ENCODE results near the gene FNDC3A.
"Not testable (repeated sequence)": the region's sequence is repeated elsewhere in the genome, so short reads cannot be mapped to it uniquely, and the experiment has no call there.

FNDC3A gene

GRCh38 chr13:49146950-49147355 is 171.2 kb downstream of the FNDC3A start:
- no peak for DNase-seq (ENCODE audit: low read depth)

DNA sequence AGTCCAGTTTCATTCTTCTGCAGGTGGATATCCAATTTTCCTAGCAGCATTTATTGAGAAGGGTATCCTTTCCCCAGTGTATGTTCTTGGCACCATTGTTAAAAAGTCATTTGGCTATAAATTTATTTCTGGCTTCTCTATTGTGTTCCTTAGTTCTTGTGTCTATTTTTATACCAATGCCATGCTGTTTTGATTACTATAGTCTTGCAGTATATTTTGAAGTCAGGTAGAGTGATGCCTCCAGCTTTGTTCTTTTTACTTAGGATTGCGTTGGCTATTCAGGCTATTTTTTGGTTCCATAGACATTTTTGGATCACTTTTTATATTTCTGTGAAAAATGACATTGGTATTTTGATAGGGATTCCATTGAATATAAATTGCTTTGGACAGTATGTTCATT is 172.7 kb downstream of the FNDC3A start:
- DNase-seq (ENCODE audit: low read depth), result no peak

- not testable (repeated sequence) for DNase-seq (ENCODE audit: low read depth)
Measured at GRCh38 chr13:49157955-49158584, 182.4 kb downstream of the FNDC3A start.

DNA sequence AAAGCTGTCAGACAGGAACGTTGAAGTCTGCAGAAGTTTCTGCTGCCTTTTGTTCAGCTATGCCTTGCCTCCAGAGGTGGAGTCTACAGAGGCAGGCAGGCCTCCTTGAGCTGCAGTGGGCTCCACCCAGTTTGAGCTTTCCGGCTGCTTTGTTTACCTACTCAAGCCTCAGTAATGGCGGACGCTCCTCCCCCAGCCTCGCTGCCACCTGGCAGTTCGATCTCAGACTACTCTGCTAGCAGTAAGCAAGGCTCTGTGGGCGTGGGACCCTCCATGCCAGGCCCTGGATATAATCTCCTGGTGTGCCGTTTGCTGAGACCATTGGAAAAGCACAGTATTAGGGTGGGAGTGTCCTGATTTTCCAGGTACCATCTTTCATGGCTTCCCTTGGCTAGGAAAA is 187.4 kb downstream of the FNDC3A start:
- DNase-seq (ENCODE audit: low read depth), result not testable (repeated sequence)

GRCh38 chr13:49164712-49165111 is 189.0 kb downstream of the FNDC3A start:
- DNase-seq (ENCODE audit: low read depth), result no peak

DNA sequence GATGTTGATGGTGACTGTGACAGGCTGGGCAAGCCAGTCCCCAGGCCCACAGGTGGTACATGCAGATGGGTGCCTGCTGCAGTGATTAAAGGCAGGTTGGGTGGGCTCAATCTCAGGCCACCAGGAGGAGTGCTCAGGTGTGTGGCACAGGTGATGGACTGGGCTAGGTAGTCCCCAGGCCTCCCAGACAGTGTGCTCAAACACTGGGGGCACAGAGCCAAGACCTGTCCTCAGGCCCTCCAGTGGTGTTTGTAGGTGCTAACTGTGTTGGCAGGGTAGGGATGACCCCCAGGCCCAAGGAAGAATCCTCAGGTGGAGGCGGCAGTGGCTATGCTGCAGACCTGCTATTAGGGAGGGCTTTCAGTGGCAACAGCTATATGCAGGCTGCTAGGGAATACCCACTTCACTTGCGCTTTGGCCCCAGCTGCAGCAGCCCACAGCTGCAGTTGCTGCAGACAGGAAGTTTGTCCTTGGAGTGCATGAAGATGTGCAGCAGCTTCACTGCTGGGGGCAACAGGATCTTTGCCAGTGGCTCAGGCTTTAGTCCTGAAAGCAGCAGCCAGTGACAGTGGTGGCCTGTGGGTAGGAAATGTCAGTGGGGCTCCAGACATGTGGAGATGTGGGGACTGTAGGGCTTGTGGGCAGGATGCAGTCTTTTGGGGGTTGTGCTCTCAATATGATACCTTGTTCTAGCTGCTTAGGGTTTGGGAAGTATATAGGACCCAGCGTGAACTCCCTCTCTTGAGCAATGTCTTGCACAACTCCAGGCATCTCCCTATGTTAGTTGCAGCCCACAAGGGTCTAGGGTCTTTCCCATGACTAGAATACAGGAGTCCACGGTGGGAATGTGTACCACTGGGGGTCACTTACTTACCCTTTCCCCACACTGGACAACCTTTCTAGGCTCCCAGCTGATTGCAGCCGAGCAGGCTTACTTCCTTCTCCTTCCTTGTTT is 190.4 kb downstream of the FNDC3A start:
- DNase-seq (ENCODE audit: low read depth), result no peak

DNA sequence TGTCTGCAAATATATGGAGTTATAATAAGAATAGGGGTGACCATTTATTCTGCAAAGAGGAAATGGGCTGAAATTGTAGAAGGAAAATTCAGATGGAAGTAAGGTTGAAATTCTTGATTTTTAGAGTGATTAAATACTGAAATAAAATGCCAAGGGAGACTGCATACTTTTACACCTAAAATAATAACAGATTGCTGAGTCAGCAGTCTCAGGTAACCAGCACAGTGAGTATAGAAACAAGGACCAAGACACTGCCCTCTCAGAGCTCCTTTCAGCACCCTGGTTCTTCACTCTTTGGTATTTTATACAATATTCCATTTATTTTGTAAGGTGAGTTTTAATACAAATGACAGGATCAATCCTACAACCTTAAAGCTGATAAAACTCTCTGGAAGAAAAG is 195.6 kb downstream of the FNDC3A start:
- no peak for DNase-seq (ENCODE audit: low read depth)

GRCh38 chr13:49183672-49184325 is 208.1 kb downstream of the FNDC3A start:
- no peak for DNase-seq (ENCODE audit: low read depth)

DNA sequence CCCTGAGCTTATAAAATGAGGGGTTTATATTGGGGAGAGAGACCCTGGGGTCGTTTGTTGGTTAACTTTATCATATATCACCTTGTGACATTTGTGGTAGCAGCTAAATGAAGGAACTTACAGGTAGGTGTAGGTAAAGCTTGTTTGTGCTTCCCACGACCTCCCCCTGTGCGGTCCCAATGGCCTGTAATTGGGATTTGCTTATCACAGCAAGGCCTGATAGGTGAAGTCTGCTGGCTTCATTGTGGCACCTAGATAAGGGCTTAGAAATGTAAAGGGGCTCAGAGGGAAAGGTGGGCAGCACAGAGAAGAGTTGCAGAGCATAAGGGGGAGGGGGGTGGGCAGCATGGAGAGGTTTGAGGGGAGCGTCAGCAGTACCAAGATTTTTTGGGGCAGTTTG is 208.9 kb downstream of the FNDC3A start:
- DNase-seq (ENCODE audit: low read depth), result no peak

GRCh38 chr13:49185264-49185663 is 209.6 kb downstream of the FNDC3A start:
- no peak for DNase-seq (ENCODE audit: low read depth)

DNA sequence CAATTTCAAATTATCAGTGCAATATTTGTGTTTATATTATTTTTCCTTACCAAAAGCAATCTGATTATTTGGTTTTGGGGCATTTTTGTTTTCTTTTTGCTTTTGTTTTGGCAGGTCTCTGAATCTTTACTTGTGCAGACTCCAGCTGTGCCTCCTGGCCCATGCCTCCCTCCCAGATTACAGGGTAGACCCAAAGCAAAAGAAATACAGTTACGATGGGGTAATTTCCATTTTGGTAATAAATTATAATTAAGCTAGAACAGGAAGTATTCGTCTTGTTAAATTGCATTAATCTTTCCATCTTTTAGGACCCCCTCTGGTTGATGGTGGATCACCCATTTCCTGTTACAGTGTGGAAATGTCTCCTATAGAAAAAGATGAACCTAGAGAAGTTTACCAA is 215.2 kb downstream of the FNDC3A start:
- DNase-seq (ENCODE audit: low read depth), result no peak

GRCh38 chr13:49206641-49207040 is 230.9 kb downstream of the FNDC3A start:
- DNase-seq (ENCODE audit: low read depth), result no peak

- DNase-seq (ENCODE audit: low read depth), result no peak
Measured at GRCh38 chr13:49208619-49209018, 232.9 kb downstream of the FNDC3A start.

DNA sequence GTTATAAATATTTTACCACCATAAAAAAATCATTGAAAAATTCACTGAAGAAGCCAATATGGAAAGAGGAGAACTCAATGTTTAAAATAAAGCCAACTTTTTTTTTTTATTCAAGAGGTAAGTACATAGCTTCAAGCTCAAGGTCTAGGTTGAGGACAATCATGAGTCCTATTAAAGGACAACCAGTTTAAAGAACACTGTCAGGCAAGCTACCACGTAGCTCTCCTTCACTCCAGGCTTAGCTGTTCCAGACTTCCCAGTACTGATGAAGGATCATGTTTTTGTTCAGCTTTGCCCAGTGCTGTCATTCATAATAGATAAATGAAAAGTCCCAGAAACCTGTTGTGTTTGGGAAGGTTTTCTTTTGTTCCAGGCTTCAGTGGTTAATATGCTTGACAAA is 234.4 kb downstream of the FNDC3A start:
- no peak for DNase-seq (ENCODE audit: low read depth)

DNA sequence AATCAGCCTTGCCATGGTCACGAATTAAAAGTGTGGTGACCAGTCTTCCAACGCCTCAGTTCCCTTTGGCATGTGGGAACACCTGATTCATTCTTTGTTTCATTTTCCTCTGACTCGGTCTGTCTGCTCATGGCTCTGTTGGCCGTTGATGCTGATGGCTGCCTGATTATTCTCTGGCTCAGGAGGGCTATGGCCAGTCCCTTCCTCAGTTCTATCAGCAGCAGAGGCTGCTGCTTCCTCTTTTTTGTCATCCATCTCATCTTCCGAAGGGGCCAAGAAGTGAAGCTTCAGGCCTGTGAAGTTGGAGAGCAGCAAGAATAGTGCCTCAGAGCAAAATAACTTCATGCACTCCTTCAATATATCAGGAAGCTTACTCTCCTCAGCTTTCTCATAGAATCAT is 235.0 kb downstream of the FNDC3A start:
- no peak for DNase-seq (ENCODE audit: low read depth)

- no peak for DNase-seq (ENCODE audit: low read depth)
Measured at GRCh38 chr13:49213539-49213938, 237.8 kb downstream of the FNDC3A start.

GRCh38 chr13:49213997-49214916 is 238.5 kb downstream of the FNDC3A start:
- DNase-seq (ENCODE audit: low read depth), result no peak

DNA sequence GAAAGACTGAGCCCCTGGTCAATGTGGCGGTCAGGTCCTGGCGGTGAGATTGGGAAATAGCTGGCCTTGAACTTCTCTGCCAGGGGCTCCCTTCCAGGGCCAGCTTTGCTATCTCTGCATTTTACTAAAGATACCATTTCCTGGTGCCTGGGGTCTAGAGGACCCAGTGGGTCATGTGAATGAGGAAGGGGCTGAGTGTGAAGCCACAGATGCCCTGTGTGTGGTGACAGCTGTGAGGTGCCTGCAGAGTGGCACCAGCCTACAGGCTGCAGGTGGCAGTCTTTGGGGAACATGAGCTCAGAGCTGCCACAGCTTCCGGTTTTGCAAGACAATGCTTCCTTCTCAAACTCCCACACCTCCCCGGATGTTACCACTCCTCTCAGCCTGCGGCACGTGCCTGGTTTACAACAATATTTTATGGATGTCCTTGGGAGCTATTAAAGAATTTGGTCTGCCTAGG is 239.2 kb downstream of the FNDC3A start:
- peak; percentile 18 for DNase-seq (ENCODE audit: low read depth)

GRCh38 chr13:49216334-49216733 is 240.6 kb downstream of the FNDC3A start:
- DNase-seq (ENCODE audit: low read depth), result no peak

- no peak for DNase-seq (ENCODE audit: low read depth)
Measured at GRCh38 chr13:49217962-49218492, 242.3 kb downstream of the FNDC3A start.

DNA sequence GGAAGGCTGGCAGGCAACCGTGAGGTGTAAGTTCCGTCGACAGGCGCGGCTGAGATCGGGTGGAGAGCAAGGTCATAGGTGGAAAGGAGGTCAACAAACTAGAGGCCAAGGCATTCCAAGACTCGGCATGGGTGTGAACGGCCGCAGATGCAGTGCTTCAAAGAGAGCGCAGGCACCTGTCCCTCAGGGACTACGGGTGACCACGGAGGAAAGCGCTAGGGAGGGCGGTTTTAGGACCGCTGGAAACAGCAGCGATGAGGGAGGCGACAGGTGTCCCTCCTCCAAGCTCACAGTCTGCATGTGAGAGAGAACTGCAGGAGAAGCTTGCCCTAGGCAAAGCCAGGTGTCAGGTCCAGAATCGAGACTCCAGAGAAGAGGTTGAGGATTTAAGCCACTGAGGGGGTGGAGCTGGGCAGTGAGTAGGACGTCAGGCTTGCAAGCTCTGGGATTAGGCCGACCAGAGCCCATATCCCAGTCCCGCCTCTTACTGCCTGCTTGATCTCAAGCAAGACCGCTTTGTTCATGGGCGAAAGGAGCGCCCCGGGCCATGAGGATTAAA is 242.9 kb downstream of the FNDC3A start:
- DNase-seq (ENCODE audit: low read depth), result no peak

All from activated T-helper 1 cell treated with Interleukin-2 at 50 U/mL for 16 hours (primary cell).